CD4-positive, CD25-positive, alpha-beta regulatory T cell (primary cell): ENCODE data around the gene EP400. TPM values are rescaled to one million over a fixed set of nuclear protein-coding genes. Genes with fewer than 3 reads are reported as not detected.

ENCODE experiments used
- ATAC-seq, 2 donors: fragments of 150-1000 bp; cut with Tn5 transposase; one replicate each; pipeline ENCODE4 v1.10.0; 2021; ENCODE audit warnings: low read depth in 2 of 2, moderate number of reproducible peaks in 2 of 2, moderate library complexity in 1 of 2
- DNase-seq, 3 donors: peaks; one replicate each; pipeline versions ENCODE4 v3.0.0 to v3.0.0-alpha.2; 2012 to 2022; ENCODE audit warnings: mixed read lengths in 1 of 3
- H3K27ac ChIP-seq: one replicate; pipeline ENCODE4 v1.7.0; 2013; ENCODE audit warnings: mild to moderate bottlenecking, low read length; ENCODE audit not compliant: insufficient read depth, poor library complexity, severe bottlenecking
- H3K27me3 ChIP-seq: one replicate; pipeline ENCODE4 v1.7.0; 2013; ENCODE audit warnings: low read length; ENCODE audit not compliant: control insufficient read depth, insufficient read depth
- H3K36me3 ChIP-seq: one replicate; pipeline ENCODE4 v1.7.0; 2013; ENCODE audit warnings: mild to moderate bottlenecking, low read length, moderate library complexity; ENCODE audit not compliant: control insufficient read depth, insufficient read depth
- H3K4me1 ChIP-seq: 2 replicates; pipeline ENCODE4 v1.7.0; 2013; ENCODE audit warnings: mild to moderate bottlenecking, low read length; ENCODE audit not compliant: insufficient read depth, control insufficient read depth, poor library complexity, severe bottlenecking
- H3K4me3 ChIP-seq: one replicate; pipeline ENCODE4 v1.7.0; 2013; ENCODE audit warnings: low read depth, mild to moderate bottlenecking, low read length, moderate library complexity
- H3K9me3 ChIP-seq, 2 experiments: 1 replicate in 1 of 2; 2 replicates in 1 of 2; pipeline ENCODE4 v1.7.0; 2013; ENCODE audit warnings: low read length in 2 of 2, mild to moderate bottlenecking in 1 of 2, moderate library complexity in 1 of 2; ENCODE audit not compliant: control insufficient read depth in 2 of 2
- H3K27ac Mint-ChIP-seq, 3 donors: one replicate each; pipeline ENCODE4 v1.8.0; 2020 to 2022; ENCODE audit warnings: mild to moderate bottlenecking in 3 of 3, mixed read lengths in 3 of 3, moderate library complexity in 2 of 3
- H3K27me3 Mint-ChIP-seq: one replicate; pipeline ENCODE4 v1.8.0; 2022; ENCODE audit warnings: mild to moderate bottlenecking, mixed read lengths
- H3K36me3 Mint-ChIP-seq: one replicate; pipeline ENCODE4 v1.8.0; 2020; ENCODE audit warnings: mixed read lengths
- H3K4me1 Mint-ChIP-seq, 4 donors: one replicate each; pipeline ENCODE4 v1.8.0; 2020 to 2022; ENCODE audit warnings: mixed read lengths in 4 of 4, mild to moderate bottlenecking in 1 of 4
- H3K4me3 Mint-ChIP-seq, 4 donors: one replicate each; pipeline ENCODE4 v1.8.0; 2020 to 2022; ENCODE audit warnings: mild to moderate bottlenecking in 4 of 4, mixed read lengths in 4 of 4, moderate library complexity in 3 of 4
- H3K9me3 Mint-ChIP-seq, 7 donors: one replicate each; pipeline ENCODE4 v1.8.0; 2020 to 2022; ENCODE audit warnings: mixed read lengths in 7 of 7, mild to moderate bottlenecking in 3 of 7, moderate library complexity in 2 of 7
- polyA plus RNA-seq, 4 donors: library from polyadenylated mRNA; unstranded; fragments of 300-500 nt; fragmentation: Illumina TruSeq; gene quantifications; one replicate each; pipeline ENCODE4 v1.2.3, GENCODE V29; 2021
- total RNA-seq: library from RNA; stranded (reverse); gene quantifications from one replicate; pipeline ENCODE4 v1.2.3, GENCODE V29; 2022

The EP400 gene
- total and polyA plus RNA-seq, 5 donors from 2014 or later: 1.2 to 77.9 (median 1.9) TPM

- Mint-ChIP-seq H3K27me3 (no peaks in the 10 kb centered on the region), H3K4me1 (peaks cover 0 to 4% (median under 1%) of the 10 kb centered on the region in 4 donors), H3K9me3 (no peaks in the 10 kb centered on the region), H3K4me3 (no peak overlapping the region), H3K27ac (no peak overlapping the region), H3K36me3 (peaks cover 18% of the 10 kb centered on the region)
- Histone ChIP-seq H3K4me3 (no peak overlapping the region), H3K27ac (no peak overlapping the region), H3K9me3 (no peaks in the 10 kb centered on the region), H3K4me1 (no peaks in the 10 kb centered on the region), H3K36me3 (peaks cover 13% of the 10 kb centered on the region), H3K27me3 (no peaks in the 10 kb centered on the region)
- no peak for DNase-seq
- no peak for ATAC-seq
These were observed 155.7 kb downstream of the EP400 start for GRCh38 chr12:132105467-132105866.

- H3K36me3 Mint-ChIP-seq: peaks cover 23% of the 10 kb centered on the region
- no peak overlapping the region for H3K27ac Mint-ChIP-seq
- DNase-seq: no peak
- no peak overlapping the region for H3K4me3 ChIP-seq
- H3K9me3 Mint-ChIP-seq: no peaks in the 10 kb centered on the region
- ATAC-seq: no peak
- no peaks in the 10 kb centered on the region for H3K4me1 ChIP-seq
- no peaks in the 10 kb centered on the region for H3K27me3 Mint-ChIP-seq
- no peak overlapping the region for H3K27ac ChIP-seq
- H3K4me3 Mint-ChIP-seq: no peak overlapping the region
- peaks cover 0 to 4% (median under 1%) of the 10 kb centered on the region in 4 donors for H3K4me1 Mint-ChIP-seq
- H3K27me3 ChIP-seq: no peaks in the 10 kb centered on the region
- no peaks in the 10 kb centered on the region for H3K9me3 ChIP-seq
- H3K36me3 ChIP-seq: peaks cover 22% of the 10 kb centered on the region
These were observed 157.2 kb downstream of the EP400 start for GRCh38 chr12:132106921-132107320.

GRCh38 chr12:132108211-132108832 lies 158.6 kb downstream of the EP400 start:
- DNase-seq (no peak), ATAC-seq (no peak)
- H3K4me1 ChIP-seq: no peaks in the 10 kb centered on the region
- no peaks in the 10 kb centered on the region for H3K27me3 ChIP-seq
- no peaks in the 10 kb centered on the region for H3K9me3 Mint-ChIP-seq
- H3K4me1 Mint-ChIP-seq: peaks cover 0 to 4% (median under 1%) of the 10 kb centered on the region in 4 donors
- no peak overlapping the region for H3K27ac ChIP-seq
- H3K4me3 Mint-ChIP-seq: no peak overlapping the region
- peaks cover 25% of the 10 kb centered on the region for H3K36me3 Mint-ChIP-seq
- H3K4me3 ChIP-seq: no peak overlapping the region
- H3K27me3 Mint-ChIP-seq: no peaks in the 10 kb centered on the region
- peaks cover 22% of the 10 kb centered on the region for H3K36me3 ChIP-seq
- H3K27ac Mint-ChIP-seq: peak overlapping the region in 1 of 3 donors; percentile 58
- H3K9me3 ChIP-seq: no peaks in the 10 kb centered on the region

GRCh38 chr12:132109741-132110140 lies 160.0 kb downstream of the EP400 start:
- H3K4me1 ChIP-seq: no peaks in the 10 kb centered on the region
- H3K4me1 Mint-ChIP-seq: peaks cover 0 to 4% (median under 1%) of the 10 kb centered on the region in 4 donors
- no peaks in the 10 kb centered on the region for H3K9me3 ChIP-seq
- H3K27me3 ChIP-seq: no peaks in the 10 kb centered on the region
- no peak for DNase-seq
- H3K27ac ChIP-seq: no peak overlapping the region
- H3K9me3 Mint-ChIP-seq: no peaks in the 10 kb centered on the region
- no peak overlapping the region for H3K4me3 ChIP-seq
- ATAC-seq: no peak
- no peaks in the 10 kb centered on the region for H3K27me3 Mint-ChIP-seq
- H3K36me3 ChIP-seq: peaks cover 26% of the 10 kb centered on the region
- H3K27ac Mint-ChIP-seq: peak overlapping the region in 2 of 3 donors; percentile 42 to 47
- no peak overlapping the region for H3K4me3 Mint-ChIP-seq
- H3K36me3 Mint-ChIP-seq: peaks cover 33% of the 10 kb centered on the region

GRCh38 chr12:132110677-132111076 lies 160.9 kb downstream of the EP400 start:
- Mint-ChIP-seq H3K4me1 (peaks cover 0 to 2% (median 0%) of the 10 kb centered on the region in 4 donors), H3K36me3 (peaks cover 32% of the 10 kb centered on the region), H3K27ac (peak overlapping the region in 1 of 3 donors; percentile 76), H3K4me3 (no peak overlapping the region), H3K27me3 (no peaks in the 10 kb centered on the region), H3K9me3 (no peaks in the 10 kb centered on the region)
- peaks cover 30% of the 10 kb centered on the region for H3K36me3 ChIP-seq
- H3K9me3 ChIP-seq: no peaks in the 10 kb centered on the region
- H3K4me3 ChIP-seq: no peak overlapping the region
- no peak for ATAC-seq
- no peaks in the 10 kb centered on the region for H3K4me1 ChIP-seq
- no peak for DNase-seq
- no peak overlapping the region for H3K27ac ChIP-seq
- H3K27me3 ChIP-seq: no peaks in the 10 kb centered on the region

- H3K4me1 ChIP-seq: no peaks in the 10 kb centered on the region
- Mint-ChIP-seq H3K36me3 (peaks cover 37% of the 10 kb centered on the region), H3K27me3 (no peaks in the 10 kb centered on the region), H3K4me1 (peaks cover 0 to 2% (median 0%) of the 10 kb centered on the region in 4 donors), H3K27ac (no peak overlapping the region), H3K9me3 (no peaks in the 10 kb centered on the region), H3K4me3 (no peak overlapping the region)
- H3K9me3 ChIP-seq: no peaks in the 10 kb centered on the region
- ATAC-seq (no peak), DNase-seq (no peak)
- H3K27me3 ChIP-seq: no peaks in the 10 kb centered on the region
- no peak overlapping the region for H3K27ac ChIP-seq
- H3K4me3 ChIP-seq: no peak overlapping the region
- H3K36me3 ChIP-seq: peaks cover 35% of the 10 kb centered on the region
These were observed 162.0 kb downstream of the EP400 start for GRCh38 chr12:132111654-132112304.

- no peak overlapping the region for H3K27ac ChIP-seq
- Mint-ChIP-seq H3K4me1 (no peaks in the 10 kb centered on the region), H3K4me3 (no peak overlapping the region), H3K27me3 (no peaks in the 10 kb centered on the region), H3K27ac (peak overlapping the region in 1 of 3 donors; percentile 25), H3K9me3 (no peaks in the 10 kb centered on the region), H3K36me3 (peaks cover 31% of the 10 kb centered on the region)
- ATAC-seq (no peak), DNase-seq (no peak)
- H3K9me3 ChIP-seq: no peaks in the 10 kb centered on the region
- H3K36me3 ChIP-seq: peaks cover 32% of the 10 kb centered on the region
- H3K4me3 ChIP-seq: no peak overlapping the region
- H3K4me1 ChIP-seq: no peaks in the 10 kb centered on the region
- H3K27me3 ChIP-seq: no peaks in the 10 kb centered on the region
These were observed 164.9 kb downstream of the EP400 start for GRCh38 chr12:132114667-132115066.

GRCh38 chr12:132115500-132115899 lies 165.8 kb downstream of the EP400 start:
- no peak for ATAC-seq
- H3K4me3 ChIP-seq: no peak overlapping the region
- H3K27ac ChIP-seq: no peak overlapping the region
- Mint-ChIP-seq H3K4me1 (no peaks in the 10 kb centered on the region), H3K9me3 (no peaks in the 10 kb centered on the region), H3K27ac (no peak overlapping the region), H3K36me3 (peaks cover 27% of the 10 kb centered on the region), H3K27me3 (no peaks in the 10 kb centered on the region), H3K4me3 (no peak overlapping the region)
- H3K36me3 ChIP-seq: peaks cover 27% of the 10 kb centered on the region
- H3K9me3 ChIP-seq: no peaks in the 10 kb centered on the region
- no peaks in the 10 kb centered on the region for H3K27me3 ChIP-seq
- H3K4me1 ChIP-seq: no peaks in the 10 kb centered on the region
- DNase-seq: no peak
